ENCODE results near the gene TBC1D9.

Gene TBC1D9

GRCh38 chr4:140630246-140630645 lies 125.9 kb downstream of the TBC1D9 start:
- ChIA-PET POLR2A (no interaction called here), CTCF (no interaction called here)
- no peaks in the 10 kb centered on the region for H3K4me1 ChIP-seq (ENCODE audit: control insufficient read depth, insufficient read depth, low read length)
- no peak overlapping the region for H3K4me3 ChIP-seq (ENCODE audit: low read depth, low read length)
- H3K27ac ChIP-seq (ENCODE audit: extremely low read depth, low read depth, low read length): no peak overlapping the region
- peaks cover 0 to 79% of the 10 kb centered on the region in 2 experiments; a peak in 2 of 3 replicates for H3K36me3 ChIP-seq (ENCODE audit: control insufficient read depth in 2 of 2, insufficient read depth in 1 of 2, low read length in 2 of 2)
- no peaks in the 10 kb centered on the region for H3K9me3 ChIP-seq (ENCODE audit: control insufficient read depth, insufficient read depth, low read depth, low read length)
- no peak for TF ChIP-seq CTCF (tag by site-specific recombination; IDR thresholded peaks at IDR 0.05)
- TF ChIP-seq SP7 (tag by site-specific recombination; IDR thresholded peaks at IDR 0.05): no peak
- no peak for TF ChIP-seq ZNF791 (tag by site-specific recombination; IDR thresholded peaks at IDR 0.05)
- TF ChIP-seq ZNF48 (tag by site-specific recombination; IDR thresholded peaks at IDR 0.05): no peak
- no peak for TF ChIP-seq ZNF629 (tag by site-specific recombination; IDR thresholded peaks at IDR 0.05)
- no peak for TF ChIP-seq ZNF223 (tag by site-specific recombination; IDR thresholded peaks at IDR 0.05)
- no peak for TF ChIP-seq REPIN1 (tag by site-specific recombination; IDR thresholded peaks at IDR 0.05; ENCODE audit: low read depth)
- TF ChIP-seq ZNF768 (tag by site-specific recombination; IDR thresholded peaks at IDR 0.05): no peak
- no peak for TF ChIP-seq ZBTB20 (tag by site-specific recombination; IDR thresholded peaks at IDR 0.05)
- no peak for TF ChIP-seq ZNF248 (tag by site-specific recombination; IDR thresholded peaks at IDR 0.05)
- no peak for TF ChIP-seq ZBTB1 (tag by site-specific recombination; IDR thresholded peaks at IDR 0.05)
- TF ChIP-seq ZNF169 (tag by site-specific recombination; IDR thresholded peaks at IDR 0.05): no peak
- no peak for TF ChIP-seq ZSCAN16 (tag by site-specific recombination; IDR thresholded peaks at IDR 0.05)
- no peak for TF ChIP-seq ZNF837 (tag by site-specific recombination; IDR thresholded peaks at IDR 0.05)
- no peak for TF ChIP-seq ZBTB49 (tag by site-specific recombination; IDR thresholded peaks at IDR 0.05; ENCODE audit: low read depth)
- no peak for TF ChIP-seq ZNF404 (tag by site-specific recombination; IDR thresholded peaks at IDR 0.05)
- no peak for TF ChIP-seq MEIS1 (CRISPR knock-in tag; IDR thresholded peaks at IDR 0.05; ENCODE audit: borderline replicate concordance)
- no peak for TF ChIP-seq ZNF639 (tag by site-specific recombination; IDR thresholded peaks at IDR 0.05)

- H3K4me3 ChIP-seq (ENCODE audit: low read depth, low read length): no peak overlapping the region
- H3K4me1 ChIP-seq (ENCODE audit: control insufficient read depth, insufficient read depth, low read length): no peaks in the 10 kb centered on the region
- H3K27ac ChIP-seq (ENCODE audit: extremely low read depth, low read depth, low read length): no peak overlapping the region
- CTCF ChIA-PET: interaction anchor here (0.6 to 2.0 kb wide), 5 partner anchors 9 to 268 kb away, joined by 3 to 5 read pairs (median 3); no protein-coding TSS in a partner anchor
- TF ChIP-seq YY1 (tag by site-specific recombination; IDR thresholded peaks at IDR 0.05) (no peak), ZNF514 (tag by site-specific recombination; IDR thresholded peaks at IDR 0.05) (no peak), ZNF202 (tag by site-specific recombination; IDR thresholded peaks at IDR 0.05; ENCODE audit: borderline replicate concordance) (no peak), ZNF274 (IDR thresholded peaks at IDR 0.05; ENCODE audit: low read length) (no peak), ZNF274 (tag by site-specific recombination; IDR thresholded peaks at IDR 0.05; ENCODE audit: borderline replicate concordance) (no peak), ZNF580 (tag by site-specific recombination; IDR thresholded peaks at IDR 0.05) (no peak), ZNF169 (tag by site-specific recombination; IDR thresholded peaks at IDR 0.05) (no peak), FEZF1 (tag by site-specific recombination; IDR thresholded peaks at IDR 0.05) (no peak), ZNF544 (tag by site-specific recombination; IDR thresholded peaks at IDR 0.05) (no peak), ZNF561 (tag by site-specific recombination; IDR thresholded peaks at IDR 0.05; ENCODE audit: borderline replicate concordance) (no peak), ZNF404 (tag by site-specific recombination; IDR thresholded peaks at IDR 0.05) (no peak), ZNF768 (tag by site-specific recombination; IDR thresholded peaks at IDR 0.05) (no peak), ZFP3 (tag by site-specific recombination; IDR thresholded peaks at IDR 0.05; ENCODE audit: low read depth) (no peak), GLI2 (tag by site-specific recombination; IDR thresholded peaks at IDR 0.05; ENCODE audit: borderline replicate concordance, low read depth) (no peak), ZNF239 (tag by site-specific recombination; IDR thresholded peaks at IDR 0.05) (no peak)
- H3K36me3 ChIP-seq (ENCODE audit: control insufficient read depth in 2 of 2, insufficient read depth in 1 of 2, low read length in 2 of 2): peaks cover 6 to 76% of the 10 kb centered on the region in 2 experiments
- POLR2A ChIA-PET: no interaction called here
- H3K9me3 ChIP-seq (ENCODE audit: control insufficient read depth, insufficient read depth, low read depth, low read length): no peaks in the 10 kb centered on the region
Measured at GRCh38 chr4:140628016-140628415, 128.2 kb downstream of the TBC1D9 start.

All from HEK293 (cell line).